ENCODE measurements around the gene SNCAIP. TPM values are rescaled to one million over a fixed set of nuclear protein-coding genes. Genes with fewer than 3 reads are reported as not detected.

SNCAIP gene
- total and polyA plus RNA-seq, 12 donors = 1.3 to 6.4 (median 2.7) TPM

GRCh38 chr5:122423221-122423620 is 111.2 kb downstream of the SNCAIP start:
- H3K27me3 ChIP-seq = no peaks in the 10 kb centered on the region
- TF ChIP-seq POLR2A (IDR thresholded peaks at IDR 0.05) (no peak), CTCF (IDR thresholded peaks at IDR 0.05) (no peak)
- H3K9me3 ChIP-seq (replicated peaks in 1 of 3) = no peaks in the 10 kb centered on the region
- no peaks in the 10 kb centered on the region for H3K36me3 ChIP-seq (replicated peaks in 1 of 2)
- no peak overlapping the region for H3K27ac ChIP-seq
- no peak overlapping the region for H3K4me3 ChIP-seq
- no peaks in the 10 kb centered on the region for H3K4me1 ChIP-seq (replicated peaks in 1 of 2)
- intact Hi-C loops (cut with DNase I) = loop anchor here in 1 of 2 donors (10.0 kb wide), 1 partner anchor 138 kb away; no protein-coding TSS in a partner anchor
- WGBS, 4 donors = 85 to 89% (median 87%) methylated on average over 4 of the region's 4 CpGs
- DNase-seq = no peak

GRCh38 chr5:122424132-122424531 is 112.1 kb downstream of the SNCAIP start:
- intact Hi-C loops (cut with DNase I) = loop anchor here in 1 of 2 donors (10.0 kb wide), 1 partner anchor 139 kb away; no protein-coding TSS in a partner anchor
- H3K9me3 ChIP-seq (replicated peaks in 1 of 3) = no peaks in the 10 kb centered on the region
- 62 to 83% (median 76%) methylated on average over 1 of the region's 1 CpG for WGBS, 4 donors
- no peak overlapping the region for H3K27ac ChIP-seq
- no peak overlapping the region for H3K4me3 ChIP-seq
- no peaks in the 10 kb centered on the region for H3K27me3 ChIP-seq
- no peak for DNase-seq
- no peaks in the 10 kb centered on the region for H3K36me3 ChIP-seq (replicated peaks in 1 of 2)
- TF ChIP-seq POLR2A (IDR thresholded peaks at IDR 0.05) = no peak
- TF ChIP-seq CTCF (IDR thresholded peaks at IDR 0.05) = no peak
- no peaks in the 10 kb centered on the region for H3K4me1 ChIP-seq (replicated peaks in 1 of 2)

- Histone ChIP-seq H3K4me3 (no peak overlapping the region), H3K27ac (no peak overlapping the region), H3K4me1 (replicated peaks in 1 of 2) (no peaks in the 10 kb centered on the region), H3K27me3 (no peaks in the 10 kb centered on the region), H3K9me3 (replicated peaks in 1 of 3) (no peaks in the 10 kb centered on the region), H3K36me3 (replicated peaks in 1 of 2) (no peaks in the 10 kb centered on the region)
- DNase-seq = no peak
- intact Hi-C loops (cut with DNase I) = loop anchor here in 1 of 2 donors (10.0 kb wide), 1 partner anchor 142 kb away; no protein-coding TSS in a partner anchor
- WGBS, 4 donors = 59 to 76% (median 70%) methylated on average over 3 of the region's 3 CpGs
- TF ChIP-seq POLR2A (IDR thresholded peaks at IDR 0.05) = no peak
- TF ChIP-seq CTCF (IDR thresholded peaks at IDR 0.05) = no peak
Observed at GRCh38 chr5:122426301-122426700, 114.3 kb downstream of the SNCAIP start.

- 88 to 94% (median 91%) methylated on average over 2 of the region's 2 CpGs for WGBS, 4 donors
- intact Hi-C loops (cut with DNase I) = loop anchor here in 1 of 2 donors (10.0 kb wide), 1 partner anchor 143 kb away; no protein-coding TSS in a partner anchor
- no peaks in the 10 kb centered on the region for H3K27me3 ChIP-seq
- no peak overlapping the region for H3K4me3 ChIP-seq
- H3K27ac ChIP-seq = no peak overlapping the region
- no peak for DNase-seq
- no peaks in the 10 kb centered on the region for H3K36me3 ChIP-seq (replicated peaks in 1 of 2)
- no peaks in the 10 kb centered on the region for H3K9me3 ChIP-seq (replicated peaks in 1 of 3)
- no peaks in the 10 kb centered on the region for H3K4me1 ChIP-seq (replicated peaks in 1 of 2)
- TF ChIP-seq CTCF (IDR thresholded peaks at IDR 0.05) = no peak
- TF ChIP-seq POLR2A (IDR thresholded peaks at IDR 0.05) = no peak
Observed at GRCh38 chr5:122427621-122428020, 115.6 kb downstream of the SNCAIP start.

All from adrenal gland (tissue), 12 donors.